Sigmoid colon (tissue), 7 donors: ENCODE measurements around the gene CREB3. TPM values are rescaled to one million over a fixed set of nuclear protein-coding genes. Genes with fewer than 3 reads are reported as not detected.

Experiments
- DNase-seq: peaks from one replicate; pipeline ENCODE4 v3.0.0-alpha.2; 2019
- H3K27ac ChIP-seq, 4 donors: fragments of 200-600 bp; sonication (generic); one replicate each; pipeline ENCODE4 v1.5.1; 2016 to 2019; ENCODE audit warnings: mild to moderate bottlenecking in 1 of 4
- H3K27me3 ChIP-seq, 3 donors: fragments of 200-600 bp; sonication (generic); one replicate each; pipeline ENCODE4 v1.5.1; 2019; ENCODE audit warnings: mild to moderate bottlenecking in 1 of 3
- H3K36me3 ChIP-seq, 4 donors: fragments of 200-600 bp; sonication (generic); one replicate each; pipeline ENCODE4 v1.5.1; 2016 to 2019
- H3K4me1 ChIP-seq, 4 donors: fragments of 200-600 bp; sonication (generic); one replicate each; pipeline ENCODE4 v1.5.1; 2017 to 2019
- H3K4me3 ChIP-seq, 4 donors: fragments of 200-600 bp; sonication (generic); one replicate each; pipeline ENCODE4 v1.5.1; 2017 to 2019; ENCODE audit warnings: mild to moderate bottlenecking in 2 of 4, moderate library complexity in 1 of 4
- H3K9me3 ChIP-seq, 4 donors: fragments of 200-600 bp in 3 of 4; sonication (generic) in 3 of 4; one replicate each; pipeline versions ENCODE4 v1.5.1 to v1.6.1; 2013 to 2019
- EP300 ChIP-seq, 4 donors: sonication (generic); formaldehyde crosslinking; IDR thresholded peaks; one replicate each; pipeline ENCODE4 v1.6.1; 2017; ENCODE audit warnings: antibody characterized with exemption in 4 of 4
- POLR2A ChIP-seq, 2 donors: fragments of 450-650 bp; IDR thresholded peaks; one replicate each; pipeline ENCODE4 v1.6.1; 2016; ENCODE audit warnings: antibody characterized with exemption in 2 of 2, mild to moderate bottlenecking in 2 of 2, moderate library complexity in 2 of 2
- POLR2AphosphoS5 ChIP-seq, 4 donors: sonication (generic); formaldehyde crosslinking; IDR thresholded peaks; one replicate each; pipeline ENCODE4 v1.6.1; 2017; ENCODE audit warnings: antibody characterized with exemption in 4 of 4
- WGBS, 2 donors: extraction: QIAGEN DNeasy Blood & Tissue Kit; methylation state at CpG; one replicate each; pipeline ENCODE4 v1.1.7; 2013; 5-methylcytosine and 5-hydroxymethylcytosine counted together
- intact Hi-C: fragments of 100-400 bp; cut with DNase I; formaldehyde crosslinking; loops from one replicate; pipeline ENCODE4 v1.15.1; 2023
- polyA plus RNA-seq, 3 donors: library from polyadenylated mRNA; stranded (reverse); fragments of 200-250 nt; gene quantifications; one replicate each; pipeline ENCODE4 v1.2.3, GENCODE V29; 2013
- total RNA-seq, 4 donors: library from RNA; depleted of rRNA; stranded (reverse); fragments of >200 nt; gene quantifications; one replicate each; pipeline ENCODE4 v1.1.0, GENCODE V29; 2016
- TF ChIP-seq, protein P1 (sequence below), 4 experiments: fragments of 450-650 bp in 3 of 4; fragments of 200-600 bp in 1 of 4; IDR thresholded peaks; one replicate each; pipeline ENCODE4 v1.5.1; 2016 to 2019; ENCODE audit warnings: antibody characterized with exemption in 4 of 4, mild to moderate bottlenecking in 3 of 4, moderate library complexity in 2 of 4
- donor health status: healthy with polysubstance abuse.
- donor health status: Bipolar disorder and iron deficiency.
- donor health status: healthy.

Gene CREB3, protein sequence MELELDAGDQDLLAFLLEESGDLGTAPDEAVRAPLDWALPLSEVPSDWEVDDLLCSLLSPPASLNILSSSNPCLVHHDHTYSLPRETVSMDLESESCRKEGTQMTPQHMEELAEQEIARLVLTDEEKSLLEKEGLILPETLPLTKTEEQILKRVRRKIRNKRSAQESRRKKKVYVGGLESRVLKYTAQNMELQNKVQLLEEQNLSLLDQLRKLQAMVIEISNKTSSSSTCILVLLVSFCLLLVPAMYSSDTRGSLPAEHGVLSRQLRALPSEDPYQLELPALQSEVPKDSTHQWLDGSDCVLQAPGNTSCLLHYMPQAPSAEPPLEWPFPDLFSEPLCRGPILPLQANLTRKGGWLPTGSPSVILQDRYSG
- total RNA-seq = 10 to 100 TPM; 65.9 to 82.7 (median 75.4) TPM
- 10 to 100 TPM; 31.0 to 39.0 (median 35.3) TPM for polyA plus RNA-seq

DNA sequence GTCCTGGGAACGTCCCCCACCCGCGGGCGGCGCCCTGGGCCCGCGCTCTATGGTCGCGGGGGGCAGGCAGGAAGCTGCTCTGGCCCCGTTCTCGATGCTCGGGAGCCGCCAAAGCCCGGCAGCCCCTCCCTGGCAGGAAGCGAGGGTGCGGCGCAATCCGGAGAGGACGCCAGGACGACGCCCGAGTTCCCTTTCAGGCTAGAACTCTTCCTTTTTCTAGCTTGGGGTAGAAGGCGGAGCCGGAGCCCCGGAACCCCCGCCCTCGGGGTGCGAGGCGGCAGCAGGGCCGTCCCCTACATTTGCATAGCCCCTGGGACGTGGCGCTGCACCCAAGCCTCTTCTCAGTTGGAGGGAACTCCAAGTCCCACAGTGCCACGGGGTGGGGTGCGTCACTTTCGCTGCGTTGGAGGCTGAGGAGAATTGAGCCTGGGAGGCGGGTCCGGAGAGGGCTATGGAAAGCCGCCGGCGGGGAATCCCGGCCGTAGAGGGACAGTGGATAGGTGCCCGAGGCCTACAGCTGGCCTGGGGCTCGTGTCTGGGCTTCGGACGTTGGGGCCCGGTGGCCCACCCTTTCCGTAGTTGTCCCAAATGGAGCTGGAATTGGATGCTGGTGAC, at the start of gene CREB3, which contains the start of gene TLN1:
CREB3 (plus strand) TSS at position 482 of the 615 bp plus-strand sequence; CDS start at position 589, 107 bp downstream.
TLN1 (minus strand) TSS at position 11 of the 615 bp plus-strand sequence. CDS start 6,501 bp downstream, outside the sequence.
- peak within 1 kb of the TSS; percentile 80 to 86 (median 82) for H3K4me3 ChIP-seq
- 0 to 1% methylated on average over 49 of the region's 49 CpGs for WGBS, 2 donors
- TF ChIP-seq POLR2A (IDR thresholded peaks at IDR 0.05) (peak; percentile 73 to 91), EP300 (IDR thresholded peaks at IDR 0.05) (peak in 2 of 4 donors; percentile 4 to 77), POLR2AphosphoS5 (IDR thresholded peaks at IDR 0.05) (peak; percentile 89 to 96 (median 92))
- TF ChIP-seq, protein P1, sequence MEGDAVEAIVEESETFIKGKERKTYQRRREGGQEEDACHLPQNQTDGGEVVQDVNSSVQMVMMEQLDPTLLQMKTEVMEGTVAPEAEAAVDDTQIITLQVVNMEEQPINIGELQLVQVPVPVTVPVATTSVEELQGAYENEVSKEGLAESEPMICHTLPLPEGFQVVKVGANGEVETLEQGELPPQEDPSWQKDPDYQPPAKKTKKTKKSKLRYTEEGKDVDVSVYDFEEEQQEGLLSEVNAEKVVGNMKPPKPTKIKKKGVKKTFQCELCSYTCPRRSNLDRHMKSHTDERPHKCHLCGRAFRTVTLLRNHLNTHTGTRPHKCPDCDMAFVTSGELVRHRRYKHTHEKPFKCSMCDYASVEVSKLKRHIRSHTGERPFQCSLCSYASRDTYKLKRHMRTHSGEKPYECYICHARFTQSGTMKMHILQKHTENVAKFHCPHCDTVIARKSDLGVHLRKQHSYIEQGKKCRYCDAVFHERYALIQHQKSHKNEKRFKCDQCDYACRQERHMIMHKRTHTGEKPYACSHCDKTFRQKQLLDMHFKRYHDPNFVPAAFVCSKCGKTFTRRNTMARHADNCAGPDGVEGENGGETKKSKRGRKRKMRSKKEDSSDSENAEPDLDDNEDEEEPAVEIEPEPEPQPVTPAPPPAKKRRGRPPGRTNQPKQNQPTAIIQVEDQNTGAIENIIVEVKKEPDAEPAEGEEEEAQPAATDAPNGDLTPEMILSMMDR (IDR thresholded peaks at IDR 0.05) = no peak
- DNase-seq = peak; percentile 100
- H3K27me3 ChIP-seq = no peaks in the 10 kb centered on the region
- H3K27ac ChIP-seq = peak within 1 kb of the TSS; percentile 97 to 99 (median 98)
- intact Hi-C loops = loop anchor here (5.0 kb wide), 1 partner anchor 125 kb away; the partner anchor contains the start of gene TESK1
- H3K4me1 ChIP-seq = peaks cover 0 to 63% (median 54%) of the 10 kb centered on the region in 4 donors
- no peaks in the 10 kb centered on the region for H3K9me3 ChIP-seq
- H3K36me3 ChIP-seq = peaks cover 13 to 29% (median 27%) of the 10 kb centered on the region in 4 donors

DNA sequence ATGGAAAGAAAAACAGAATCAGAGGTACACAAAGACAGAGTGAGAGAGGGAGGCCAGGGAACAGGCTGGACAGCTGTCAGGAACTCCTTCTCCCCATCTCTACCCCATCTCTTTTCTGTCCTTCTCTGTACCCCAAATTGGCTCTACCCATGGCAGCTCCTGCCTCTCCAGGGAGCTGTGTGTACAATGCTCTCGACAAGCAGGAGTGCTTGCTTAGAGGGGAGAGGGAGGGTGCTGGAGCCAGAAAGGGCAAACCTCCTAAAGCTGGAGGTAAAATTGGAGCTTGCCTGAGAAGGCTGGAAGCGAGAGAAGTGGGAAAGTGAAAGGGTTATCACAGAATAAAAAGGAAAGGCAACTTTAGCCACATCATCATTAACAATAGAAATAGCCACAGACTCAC, 49.1 kb upstream of the CREB3 start:
- H3K36me3 ChIP-seq = peaks cover 34 to 64% (median 52%) of the 10 kb centered on the region in 4 donors
- H3K27me3 ChIP-seq = no peaks in the 10 kb centered on the region
- TF ChIP-seq EP300 (IDR thresholded peaks at IDR 0.05) = no peak
- no peak for TF ChIP-seq POLR2A (IDR thresholded peaks at IDR 0.05)
- TF ChIP-seq POLR2AphosphoS5 (IDR thresholded peaks at IDR 0.05) = no peak
- TF ChIP-seq, protein P1 (IDR thresholded peaks at IDR 0.05) = no peak
- WGBS, 2 donors = 81% methylated on average over 2 of the region's 2 CpGs
- intact Hi-C loops = no loop called here
- peaks cover 0 to 64% (median 46%) of the 10 kb centered on the region in 4 donors for H3K4me1 ChIP-seq
- H3K9me3 ChIP-seq = no peaks in the 10 kb centered on the region
- peak overlapping the region in 2 of 4 donors; percentile 88 to 97 for H3K4me3 ChIP-seq
- DNase-seq = no peak
- peak overlapping the region; percentile 95 to 100 (median 98) for H3K27ac ChIP-seq

DNA sequence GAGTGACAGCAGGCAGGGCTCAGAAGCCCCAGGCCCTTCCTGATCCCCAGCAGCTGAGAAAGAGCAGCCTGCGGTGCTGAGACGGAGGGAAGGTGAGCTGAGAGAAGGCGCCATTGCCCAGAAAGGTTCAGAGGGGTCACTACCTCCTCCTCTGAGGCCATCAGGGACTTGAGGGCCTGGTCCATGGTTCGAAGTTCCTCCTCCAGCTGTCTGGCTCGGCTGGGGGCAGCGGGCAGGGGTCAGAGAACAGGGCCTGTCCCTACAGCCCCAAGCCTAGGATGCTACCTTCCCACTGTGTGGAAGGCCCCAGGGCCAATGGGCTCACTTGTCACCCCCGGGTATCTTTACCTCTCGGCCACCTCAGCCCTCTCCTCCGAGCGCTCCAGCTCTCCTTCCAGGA, 47.5 kb upstream of the CREB3 start:
- Histone ChIP-seq H3K4me3 (peak overlapping the region; percentile 32 to 97 (median 91)), H3K9me3 (no peaks in the 10 kb centered on the region), H3K36me3 (peaks cover 34 to 69% (median 57%) of the 10 kb centered on the region in 4 donors), H3K27ac (peak overlapping the region; percentile 95 to 100 (median 98)), H3K27me3 (no peaks in the 10 kb centered on the region), H3K4me1 (peaks cover 0 to 66% (median 46%) of the 10 kb centered on the region in 4 donors)
- intact Hi-C loops = no loop called here
- TF ChIP-seq, protein P1 (IDR thresholded peaks at IDR 0.05) = no peak
- peak in 1 of 4 donors; percentile 6 for TF ChIP-seq POLR2AphosphoS5 (IDR thresholded peaks at IDR 0.05)
- DNase-seq = no peak
- WGBS, 2 donors = 95 to 96% methylated on average over 10 of the region's 10 CpGs

DNA sequence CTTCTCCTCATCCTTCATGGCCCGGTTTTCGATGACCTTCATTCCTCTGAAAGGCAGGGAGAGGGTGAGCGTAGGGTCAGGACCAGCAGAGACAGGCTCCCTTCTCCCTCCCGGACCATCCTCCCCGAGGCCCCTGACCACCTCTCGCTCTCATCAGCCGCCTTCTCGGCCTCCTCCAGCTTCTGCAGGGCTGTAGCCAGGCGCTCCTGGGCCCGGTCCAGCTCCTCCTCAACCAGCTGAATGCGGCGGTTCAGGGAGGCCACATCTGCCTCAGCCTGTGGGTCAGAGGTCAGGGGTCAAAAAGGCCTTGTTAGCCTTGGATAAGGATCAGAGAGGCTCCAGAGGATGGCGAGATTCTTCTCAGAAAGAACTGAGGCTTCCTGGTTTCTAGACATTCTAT, 47.0 kb upstream of the CREB3 start:
- Histone ChIP-seq H3K27ac (peak overlapping the region; percentile 95 to 100 (median 98)), H3K4me1 (peaks cover 0 to 66% (median 46%) of the 10 kb centered on the region in 4 donors), H3K27me3 (no peaks in the 10 kb centered on the region), H3K4me3 (peak overlapping the region; percentile 32 to 97 (median 91)), H3K36me3 (peaks cover 34 to 69% (median 57%) of the 10 kb centered on the region in 4 donors), H3K9me3 (no peaks in the 10 kb centered on the region)
- TF ChIP-seq POLR2AphosphoS5 (IDR thresholded peaks at IDR 0.05) = peak in 2 of 4 donors; percentile 34 to 53
- TF ChIP-seq, protein P1 (IDR thresholded peaks at IDR 0.05) = no peak
- intact Hi-C loops = no loop called here
- WGBS, 2 donors = 86 to 89% methylated on average over 13 of the region's 13 CpGs
- no peak for DNase-seq
